GM12801 (cell line): Measurements from ENCODE around the gene TMUB2.

ENCODE experiments used
- CTCF ChIP-seq: IDR thresholded peaks from one replicate; pipeline ENCODE4 v1.5.1; 2011; ENCODE audit warnings: control low read depth; ENCODE audit not compliant: insufficient read length; ENCODE audit errors: extremely low read depth

The TMUB2 gene

DNA sequence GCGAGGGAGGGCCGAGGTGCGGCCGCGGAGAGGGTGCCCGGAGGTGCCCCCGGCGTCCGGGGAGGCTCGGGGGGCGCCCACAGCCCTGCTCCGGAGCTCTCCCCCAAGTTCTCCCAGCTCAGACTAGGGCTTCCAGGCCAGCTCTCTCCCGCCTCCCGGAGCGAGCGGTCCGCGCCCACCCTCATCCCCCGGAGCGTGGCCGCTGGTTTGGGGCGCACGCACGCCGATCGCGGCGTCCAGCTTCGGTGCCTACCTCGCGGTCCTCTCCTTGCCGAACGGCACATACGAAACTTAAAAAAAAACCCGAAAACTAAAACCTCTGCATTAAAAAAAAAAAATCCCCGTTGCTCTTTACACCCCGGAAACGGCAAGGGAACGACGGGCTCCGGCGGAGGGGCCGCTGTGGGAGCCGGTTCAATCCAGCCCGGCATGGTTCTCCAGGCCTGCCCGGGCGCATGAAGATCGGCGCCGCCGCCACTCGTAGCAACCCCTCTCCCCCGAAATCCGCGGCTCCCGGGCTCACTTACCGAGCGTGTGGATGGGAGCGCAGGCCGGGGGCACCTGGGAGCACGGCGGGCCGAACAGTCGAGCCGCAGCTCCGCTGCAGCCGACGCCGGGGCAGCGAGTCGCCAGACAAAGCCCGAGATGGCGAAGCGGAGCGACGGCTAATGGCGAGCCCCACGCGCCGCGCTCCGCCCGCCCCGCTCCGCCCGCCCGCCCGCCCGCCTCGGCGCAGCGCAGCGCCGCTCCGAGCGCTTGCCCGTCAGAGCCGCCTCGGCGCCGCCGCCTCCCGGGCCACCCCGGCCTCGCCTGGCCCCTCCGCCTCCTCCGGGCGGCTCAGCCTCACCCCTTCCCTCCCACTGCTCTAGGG is 33.7 kb downstream of the TMUB2 start:
- TF ChIP-seq CTCF, result no peak

- no peak for TF ChIP-seq CTCF
These were observed 34.5 kb downstream of the TMUB2 start for GRCh38 chr17:44221084-44221861.

DNA sequence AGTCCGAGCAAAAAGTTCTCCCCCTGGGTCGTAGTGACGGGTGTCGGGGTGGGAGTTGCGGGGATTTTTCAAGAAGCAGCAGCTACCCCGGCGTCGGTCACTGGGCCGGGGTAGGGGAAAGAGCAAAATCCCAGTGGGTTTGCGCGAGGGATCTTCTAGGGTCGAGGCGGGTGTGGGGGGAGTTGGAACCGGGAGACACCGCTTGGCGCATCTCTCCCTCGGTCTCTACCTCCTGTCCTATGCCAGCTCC is 35.0 kb downstream of the TMUB2 start:
- TF ChIP-seq CTCF, result no peak

GRCh38 chr17:44222112-44222869 is 35.5 kb downstream of the TMUB2 start:
- TF ChIP-seq CTCF, result no peak

- TF ChIP-seq CTCF, result no peak
These were observed 36.8 kb downstream of the TMUB2 start for GRCh38 chr17:44223541-44224071.

DNA sequence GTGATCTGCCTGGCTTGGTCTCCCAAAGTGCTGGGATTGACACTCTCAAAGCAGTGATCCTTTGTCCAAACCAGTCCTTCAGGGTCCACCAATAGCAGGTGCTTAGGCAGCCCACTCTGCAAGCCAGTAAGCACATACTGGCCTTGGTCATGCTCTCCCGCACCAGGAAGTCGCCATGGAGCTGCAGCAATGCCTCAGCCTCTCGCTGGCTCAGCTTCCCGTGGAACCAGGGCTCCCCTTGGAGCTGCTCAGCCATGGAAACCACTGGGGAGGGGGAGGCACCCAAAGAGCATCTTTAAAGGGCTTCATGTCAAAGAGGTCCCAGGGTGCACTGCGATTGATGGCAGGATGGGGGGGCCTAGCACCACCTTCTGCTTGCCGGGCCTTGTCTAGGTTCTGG is 42.3 kb downstream of the TMUB2 start:
- no peak for TF ChIP-seq CTCF

GRCh38 chr17:44230140-44230539 is 43.4 kb downstream of the TMUB2 start:
- no peak for TF ChIP-seq CTCF
